NB4 (cell line): ENCODE data around the gene MED1.

Experiments used
- MYC ChIP-seq: IDR thresholded peaks from 2 replicates; pipeline ENCODE4 v1.6.1; 2011; ENCODE audit warnings: low read depth, low read length
- POLR2A ChIP-seq: IDR thresholded peaks from 2 replicates; pipeline ENCODE4 v1.6.1; 2011; ENCODE audit warnings: mild to moderate bottlenecking; ENCODE audit not compliant: insufficient read length; ENCODE audit errors: extremely low read depth

GRCh38 chr17:39357986-39358385 lies 93.1 kb downstream of the MED1 start:
- TF ChIP-seq MYC (no peak), POLR2A (no peak)
